HepG2 (cell line): ENCODE results near the gene RAB40AL. TPM values are rescaled to one million over a fixed set of nuclear protein-coding genes. Genes with fewer than 3 reads are reported as not detected.

ENCODE experiments used
- ATAC-seq: fragments of 200-7000 bp; cut with Tn5 transposase; 3 replicates; pipeline ENCODE4 v1.9.1; 2020; ENCODE audit warnings: mild to moderate bottlenecking, moderate library complexity
- BruUV-seq: library from RNA; stranded (reverse); fragments of 400-500 nt; replicated peaks from 2 replicates; lab custom pipeline; 2021; lab: Mats Ljungman, UMichigan
- CTCF ChIA-PET: fragments of 300-600 bp; formaldehyde crosslinking; extraction: SDS; loops from one replicate; lab custom pipeline; 2021; ENCODE audit warnings: low total read pairs, inconsistent platforms, low intra/inter-chr PET ratio; lab: Yijun Ruan, JAX
- POLR2A ChIA-PET: fragments of 350-600 bp; sonication (Branson Sonifier 250); formaldehyde crosslinking; loops from one replicate; lab custom pipeline; 2020; ENCODE audit warnings: antibody characterized with exemption, inconsistent platforms; lab: Yijun Ruan, JAX
- DNase-seq: peaks from one replicate; pipeline ENCODE4 v3.0.0-alpha.2; 2015; ENCODE audit warnings: low spot score
- FAIRE-seq: peaks from 3 replicates; lab custom pipeline; 2011; peaks lifted over from hg19 to GRCh38; lab: Jason Lieb, UNC
- H2AFZ ChIP-seq: one replicate; pipeline ENCODE4 v1.6.1; 2011; ENCODE audit warnings: low read length, inconsistent platforms
- H3K27ac ChIP-seq: fragments of 300-600 bp; 3 replicates; pipeline ENCODE4 v1.8.0; 2011; ENCODE audit warnings: mixed run types, mild to moderate bottlenecking, mixed read lengths, low read length, inconsistent platforms; ENCODE audit not compliant: insufficient read depth; ENCODE audit errors: extremely low read length
- H3K27me3 ChIP-seq, 2 experiments: fragments of 200-600 bp in 1 of 2; 2 replicates in 1 of 2; 3 replicates in 1 of 2; pipeline versions ENCODE4 v1.6.0 to v1.8.0; 2011; ENCODE audit warnings: low read length in 2 of 2, mild to moderate bottlenecking in 2 of 2, moderate library complexity in 2 of 2, inconsistent platforms in 1 of 2; ENCODE audit not compliant: insufficient read depth in 2 of 2, control insufficient read depth in 1 of 2
- H3K36me3 ChIP-seq, 2 experiments: fragments of 200-600 bp in 1 of 2; replicated peaks in 1 of 2; 2 replicates in 1 of 2; 3 replicates in 1 of 2; pipeline versions ENCODE4 v1.5.1 to v1.8.0; 2011; ENCODE audit warnings: low read length in 2 of 2, inconsistent platforms in 1 of 2; ENCODE audit not compliant: insufficient read depth in 2 of 2, control insufficient read depth in 1 of 2
- H3K4me1 ChIP-seq: 2 replicates; pipeline ENCODE4 v1.5.1; 2012; ENCODE audit warnings: low read length, inconsistent platforms; ENCODE audit not compliant: insufficient read depth
- H3K4me2 ChIP-seq: 2 replicates; pipeline ENCODE4 v1.6.0; 2011; ENCODE audit warnings: low read depth, low read length, inconsistent platforms
- H3K4me3 ChIP-seq, 3 experiments: fragments of 200-600 bp in 1 of 3; sonication (generic), shearing (Covaris generic) in 1 of 3; replicated peaks in 1 of 3; 2 replicates each; pipeline ENCODE4 v1.5.1; 2011 to 2016; ENCODE audit warnings: low read length in 3 of 3, inconsistent platforms in 2 of 3, low read depth in 2 of 3, mild to moderate bottlenecking in 2 of 3, control low read depth in 1 of 3, mixed read lengths in 1 of 3; ENCODE audit not compliant: insufficient read depth in 1 of 3
- H3K79me2 ChIP-seq: one replicate; pipeline ENCODE4 v1.6.1; 2011; ENCODE audit warnings: low read length, inconsistent platforms; ENCODE audit not compliant: insufficient read depth
- H3K9ac ChIP-seq: 2 replicates; pipeline ENCODE4 v1.6.0; 2011; ENCODE audit warnings: mild to moderate bottlenecking, low read depth, low read length, inconsistent platforms; ENCODE audit not compliant: insufficient read depth
- H3K9me3 ChIP-seq: 2 replicates; pipeline ENCODE4 v1.5.1; 2012; ENCODE audit warnings: mild to moderate bottlenecking, low read length
- H4K20me1 ChIP-seq: 2 replicates; pipeline ENCODE4 v1.6.0; 2011; ENCODE audit warnings: inconsistent platforms, mild to moderate bottlenecking, low read length, moderate library complexity; ENCODE audit not compliant: insufficient read depth
- SYNCRIP ChIP-seq: fragments of 200-400 bp; formaldehyde crosslinking; IDR thresholded peaks from 2 replicates; pipeline ENCODE4 v1.6.1; 2018; ENCODE audit warnings: mild to moderate bottlenecking, low read depth, low read length; ENCODE audit not compliant: insufficient read depth
- ZFP36L2 ChIP-seq: sonication (generic); formaldehyde crosslinking; IDR thresholded peaks from 2 replicates; pipeline ENCODE4 v1.4.0; 2020; ENCODE audit warnings: missing genetic modification reagents
- ZNF280D ChIP-seq: sonication (generic); formaldehyde crosslinking; IDR thresholded peaks from 2 replicates; pipeline ENCODE4 v1.5.1; 2020; ENCODE audit warnings: mild to moderate bottlenecking, missing genetic modification reagents
- in situ Hi-C: cut with HindIII; loops from 2 replicates; pipeline ENCODE4 v1.10.0; 2017; ENCODE audit warnings: low pct_unique_long_range_greater_than_20kb; ENCODE audit not compliant: extremely low pct_ligation_motif_present
- intact Hi-C: fragments of 100-400 bp; cut with micrococcal nuclease; formaldehyde crosslinking; loops from one replicate; pipeline ENCODE4 v1.10.0; 2022; ENCODE audit not compliant: unreplicated experiment
- polyA plus RNA-seq, 8 experiments: library from polyadenylated mRNA; depleted of rRNA in 3 of 8; stranded (reverse) in 7 of 8; unstranded in 1 of 8; fragments of >200 nt; fragmentation: Illumina TruSeq in 4 of 8; extraction: Trizol in 4 of 8; gene quantifications; 2 replicates each; pipeline versions ENCODE4 v1.2.1 to v1.2.3, GENCODE V29; 2011 to 2016; ENCODE audit warnings: low read depth in 4 of 8, missing spikeins in 1 of 8, mixed read lengths in 1 of 8; ENCODE audit not compliant: insufficient read depth in 1 of 8
- total RNA-seq, 5 experiments: library from RNA; depleted of rRNA; stranded (reverse); fragments of >200 nt; fragmentation: Illumina TruSeq; extraction: Trizol; gene quantifications; 2 replicates each; pipeline ENCODE4 v1.2.3, GENCODE V29; 2016; ENCODE audit warnings: low read depth in 1 of 5

The RAB40AL gene
- total and polyA plus RNA-seq, 2 of the 13 experiments (the other 11 are each of a cell fraction or from before 2014, with no cell fraction given): 0.08 to 0.40 TPM

- POLR2A ChIA-PET: no interaction called here
- intact Hi-C loops: no loop called here
These were observed 34.7 kb upstream of the RAB40AL start for GRCh38 chrX:102902355-102902754.

More at GRCh38 chrX:102902355-102902754, 34.7 kb upstream of the RAB40AL start:
- H3K9me3 ChIP-seq: no peaks in the 10 kb centered on the region
- ATAC-seq (no peak), DNase-seq (no peak), FAIRE-seq (no peak)
- H3K4me1 ChIP-seq: no peaks in the 10 kb centered on the region
- BruUV-seq: no TSS peak
- in situ Hi-C loops: no loop called here
- CTCF ChIA-PET: no interaction called here
- H3K79me2 ChIP-seq: no peaks in the 10 kb centered on the region
- H3K27me3 ChIP-seq: no peaks in the 10 kb centered on the region
- H3K4me3 ChIP-seq: no peak overlapping the region
- no peak overlapping the region for H2AFZ ChIP-seq
- no peaks in the 10 kb centered on the region for H4K20me1 ChIP-seq
- H3K36me3 ChIP-seq: no peaks in the 10 kb centered on the region
- H3K9ac ChIP-seq: no peak overlapping the region
- TF ChIP-seq ZNF280D (CRISPR knock-in tag): no peak
- no peak for TF ChIP-seq SYNCRIP
- no peak for TF ChIP-seq ZFP36L2 (CRISPR knock-in tag)
- no peak overlapping the region for H3K4me2 ChIP-seq
- H3K27ac ChIP-seq: no peak overlapping the region
